ENCODE data around the gene TMEM208. TPM values are rescaled to one million over a fixed set of nuclear protein-coding genes. Genes with fewer than 3 reads are reported as not detected.
A peak's percentile ranks its signal among the peaks of the same experiment; 100 is the strongest.

Gene TMEM208
- total and polyA plus RNA-seq, 12 donors: 7.6 to 92.0 (median 13.0) TPM

- Histone ChIP-seq H3K4me3 (peak overlapping the region; percentile 69 to 97 (median 84)), H3K27ac (peak overlapping the region; percentile 93 to 99 (median 96)), H3K9me3 (no peaks in the 10 kb centered on the region), H3K36me3 (peaks cover 0 to 5% (median 0%) of the 10 kb centered on the region in 9 donors), H3K27me3 (peaks cover 0 to 34% (median 0%) of the 10 kb centered on the region in 7 donors), H3K4me1 (peaks cover 34 to 78% (median 67%) of the 10 kb centered on the region in 9 donors)
- TF ChIP-seq, protein P1, sequence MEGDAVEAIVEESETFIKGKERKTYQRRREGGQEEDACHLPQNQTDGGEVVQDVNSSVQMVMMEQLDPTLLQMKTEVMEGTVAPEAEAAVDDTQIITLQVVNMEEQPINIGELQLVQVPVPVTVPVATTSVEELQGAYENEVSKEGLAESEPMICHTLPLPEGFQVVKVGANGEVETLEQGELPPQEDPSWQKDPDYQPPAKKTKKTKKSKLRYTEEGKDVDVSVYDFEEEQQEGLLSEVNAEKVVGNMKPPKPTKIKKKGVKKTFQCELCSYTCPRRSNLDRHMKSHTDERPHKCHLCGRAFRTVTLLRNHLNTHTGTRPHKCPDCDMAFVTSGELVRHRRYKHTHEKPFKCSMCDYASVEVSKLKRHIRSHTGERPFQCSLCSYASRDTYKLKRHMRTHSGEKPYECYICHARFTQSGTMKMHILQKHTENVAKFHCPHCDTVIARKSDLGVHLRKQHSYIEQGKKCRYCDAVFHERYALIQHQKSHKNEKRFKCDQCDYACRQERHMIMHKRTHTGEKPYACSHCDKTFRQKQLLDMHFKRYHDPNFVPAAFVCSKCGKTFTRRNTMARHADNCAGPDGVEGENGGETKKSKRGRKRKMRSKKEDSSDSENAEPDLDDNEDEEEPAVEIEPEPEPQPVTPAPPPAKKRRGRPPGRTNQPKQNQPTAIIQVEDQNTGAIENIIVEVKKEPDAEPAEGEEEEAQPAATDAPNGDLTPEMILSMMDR (IDR thresholded peaks at IDR 0.05): peak in 8 of 9 donors; percentile 13 to 62 (median 48)
- intact Hi-C loops (cut with DNase I): loop anchor here in 2 of 10 donors (2.0 to 5.0 kb wide), 3 partner anchors 19 to 64 kb away; partner anchors contain the start of genes E2F4 (in 1 of the 2), EXOC3L1 (in 1 of the 2), MATCAP1 (in 1 of the 2) and TMEM208 (in 1 of the 2)
- ATAC-seq (peak; percentile 37 to 76 (median 62)), DNase-seq (peak; percentile 84 to 88)
- 0 to 1% methylated on average over 42 to 48 of the region's 48 CpGs for WGBS, 2 donors
Measured at GRCh38 chr16:67246081-67246755, 19.3 kb downstream of the TMEM208 start.

DNA sequence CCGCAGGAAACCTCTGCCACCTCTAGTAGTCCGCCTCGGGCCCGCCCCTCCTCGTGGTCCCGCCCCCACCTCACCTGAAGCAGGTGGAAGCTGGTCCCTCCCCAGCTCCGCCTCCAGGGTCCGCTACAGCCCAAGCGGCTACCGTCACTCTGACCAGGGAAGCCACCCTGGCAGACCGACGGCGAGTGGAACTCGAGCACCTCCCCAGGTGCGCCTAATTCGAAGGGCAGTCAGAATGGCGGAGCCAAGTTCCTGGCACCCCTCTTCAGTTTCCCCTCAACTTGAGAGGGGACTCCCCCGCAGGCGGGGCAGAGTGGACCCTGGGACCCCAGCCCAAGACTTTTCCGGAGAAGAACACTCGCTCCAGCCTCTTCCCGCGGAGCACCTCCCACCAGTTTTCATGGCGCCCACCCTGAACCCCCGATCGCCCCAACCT lies 19.8 kb downstream of the TMEM208 start:
- intact Hi-C loops (cut with DNase I): loop anchor here in 2 of 10 donors (2.0 to 5.0 kb wide), 3 partner anchors 20 to 64 kb away; partner anchors contain the start of genes E2F4 (in 1 of the 2), EXOC3L1 (in 1 of the 2), MATCAP1 (in 1 of the 2) and TMEM208 (in 1 of the 2)
- TF ChIP-seq, protein P1 (IDR thresholded peaks at IDR 0.05): peak in 2 of 9 donors; percentile 1 to 6
- 0% methylated on average over 25 to 26 of the region's 26 CpGs for WGBS, 2 donors
- Histone ChIP-seq H3K27me3 (peaks cover 0 to 34% (median 0%) of the 10 kb centered on the region in 7 donors), H3K9me3 (no peaks in the 10 kb centered on the region), H3K4me3 (peak overlapping the region; percentile 69 to 97 (median 84)), H3K4me1 (peaks cover 28 to 73% (median 61%) of the 10 kb centered on the region in 9 donors), H3K27ac (peak overlapping the region; percentile 93 to 99 (median 96)), H3K36me3 (peaks cover 0 to 3% (median 0%) of the 10 kb centered on the region in 9 donors)
- ATAC-seq (peak in 6 of 8 donors; percentile 0 to 21 (median 4)), DNase-seq (no peak)

GRCh38 chr16:67247192-67248072 lies 20.5 kb downstream of the TMEM208 start, which contains the start of gene FHOD1:
TSS of gene FHOD1 (minus strand) at chr16:67247481. CDS start at chr16:67247410, 71 bp downstream.
- intact Hi-C loops (cut with DNase I): loop anchor here in 2 of 10 donors (2.0 to 5.0 kb wide), 3 partner anchors 21 to 65 kb away; partner anchors contain the start of genes E2F4 (in 1 of the 2), EXOC3L1 (in 1 of the 2), MATCAP1 (in 1 of the 2) and TMEM208 (in 1 of the 2)
- Histone ChIP-seq H3K27me3 (peaks cover 0 to 34% (median 0%) of the 10 kb centered on the region in 7 donors), H3K36me3 (no peaks in the 10 kb centered on the region), H3K9me3 (no peaks in the 10 kb centered on the region), H3K27ac (peak within 1 kb of the TSS; percentile 93 to 99 (median 96)), H3K4me1 (peaks cover 22 to 66% (median 55%) of the 10 kb centered on the region in 9 donors), H3K4me3 (peak within 1 kb of the TSS; percentile 69 to 97 (median 84))
- WGBS, 2 donors: 0% methylated on average over 60 of the region's 60 CpGs
- TF ChIP-seq, protein P1 (IDR thresholded peaks at IDR 0.05): peak in 1 of 9 donors; percentile 3
- DNase-seq (peak; percentile 98 to 99), ATAC-seq (peak; percentile 77 to 89 (median 83))
